Measurements from ENCODE around the gene PPM1F. TPM values are rescaled to one million over a fixed set of nuclear protein-coding genes. Genes with fewer than 3 reads are reported as not detected.
A peak's percentile ranks its signal among the peaks of the same experiment; 100 is the strongest.
"Not testable (repeated sequence)": the region's sequence is repeated elsewhere in the genome, so short reads cannot be mapped to it uniquely, and the experiment has no call there.

The PPM1F gene
- total and polyA plus RNA-seq, 10 donors = 13.6 to 103 (median 76.4) TPM

- WGBS, 5 donors = 84 to 93% (median 89%) methylated on average over 10 of the region's 10 CpGs
- Histone ChIP-seq H3K27me3 (replicated peaks in 1 of 7) (no peaks in the 10 kb centered on the region), H3K4me1 (peaks cover 0 to 2% (median under 1%) of the 10 kb centered on the region in 6 donors), H3K27ac (no peak overlapping the region), H3K36me3 (no peaks in the 10 kb centered on the region), H3K4me3 (no peak overlapping the region), H3K9me3 (no peaks in the 10 kb centered on the region)
- intact Hi-C loops (cut with DNase I; ENCODE audit: low total_unique reads) = no loop called here
- TF ChIP-seq, protein P1, sequence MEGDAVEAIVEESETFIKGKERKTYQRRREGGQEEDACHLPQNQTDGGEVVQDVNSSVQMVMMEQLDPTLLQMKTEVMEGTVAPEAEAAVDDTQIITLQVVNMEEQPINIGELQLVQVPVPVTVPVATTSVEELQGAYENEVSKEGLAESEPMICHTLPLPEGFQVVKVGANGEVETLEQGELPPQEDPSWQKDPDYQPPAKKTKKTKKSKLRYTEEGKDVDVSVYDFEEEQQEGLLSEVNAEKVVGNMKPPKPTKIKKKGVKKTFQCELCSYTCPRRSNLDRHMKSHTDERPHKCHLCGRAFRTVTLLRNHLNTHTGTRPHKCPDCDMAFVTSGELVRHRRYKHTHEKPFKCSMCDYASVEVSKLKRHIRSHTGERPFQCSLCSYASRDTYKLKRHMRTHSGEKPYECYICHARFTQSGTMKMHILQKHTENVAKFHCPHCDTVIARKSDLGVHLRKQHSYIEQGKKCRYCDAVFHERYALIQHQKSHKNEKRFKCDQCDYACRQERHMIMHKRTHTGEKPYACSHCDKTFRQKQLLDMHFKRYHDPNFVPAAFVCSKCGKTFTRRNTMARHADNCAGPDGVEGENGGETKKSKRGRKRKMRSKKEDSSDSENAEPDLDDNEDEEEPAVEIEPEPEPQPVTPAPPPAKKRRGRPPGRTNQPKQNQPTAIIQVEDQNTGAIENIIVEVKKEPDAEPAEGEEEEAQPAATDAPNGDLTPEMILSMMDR (IDR thresholded peaks at IDR 0.05 in 8 of 11, conservative IDR thresholded peaks at IDR 0.05 in 3 of 11) = no peak
- TF ChIP-seq POLR2AphosphoS5 (IDR thresholded peaks at IDR 0.05) (no peak), POLR2A (IDR thresholded peaks at IDR 0.05) (no peak)
- no peak for DNase-seq
These were observed 70.6 kb downstream of the PPM1F start for GRCh38 chr22:21881841-21882753.

DNA sequence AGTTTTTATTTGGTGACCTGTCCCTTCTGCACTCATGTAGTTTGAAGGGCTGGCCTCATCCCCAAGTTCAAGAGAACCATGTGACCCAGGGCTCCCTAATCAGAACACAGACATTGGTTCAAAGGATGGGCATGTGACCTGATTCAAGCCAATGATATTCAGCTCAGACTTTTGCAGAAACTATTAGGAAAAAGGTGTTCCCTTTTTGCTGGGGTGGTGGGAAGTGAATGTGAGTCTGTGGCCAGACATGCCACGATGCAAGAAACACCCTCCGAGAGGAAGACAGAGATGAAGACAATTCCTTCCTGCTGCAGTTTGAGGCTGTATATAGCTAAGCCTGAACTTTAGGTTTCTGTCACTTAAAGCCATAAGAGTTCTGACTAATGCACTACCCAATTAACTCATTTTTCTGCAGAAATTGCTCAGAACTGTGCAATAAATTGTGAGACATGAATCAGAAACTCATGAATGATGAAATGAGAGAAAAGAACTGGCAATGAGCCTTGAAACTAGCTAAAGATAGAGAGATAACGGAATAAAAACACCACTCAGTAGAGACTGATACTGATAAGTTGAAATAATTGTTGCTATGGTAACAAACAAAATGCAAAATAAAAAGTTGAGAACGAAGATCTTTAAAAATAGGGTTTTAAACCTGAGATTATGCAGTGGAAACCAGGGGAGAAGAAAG lies 76.0 kb downstream of the PPM1F start:
- WGBS, 5 donors = 26 to 44% (median 32%) methylated on average over 4 of the region's 4 CpGs
- no peak overlapping the region for H3K4me3 ChIP-seq
- H3K27ac ChIP-seq = peak overlapping the region in 1 of 8 donors; percentile 12
- no peaks in the 10 kb centered on the region for H3K27me3 ChIP-seq (replicated peaks in 1 of 7)
- intact Hi-C loops (cut with DNase I; ENCODE audit: low total_unique reads) = no loop called here
- no peak for DNase-seq
- no peaks in the 10 kb centered on the region for H3K9me3 ChIP-seq
- H3K36me3 ChIP-seq = no peaks in the 10 kb centered on the region
- TF ChIP-seq POLR2A (IDR thresholded peaks at IDR 0.05) (no peak), POLR2AphosphoS5 (IDR thresholded peaks at IDR 0.05) (no peak)
- TF ChIP-seq, protein P1 (IDR thresholded peaks at IDR 0.05 in 8 of 11, conservative IDR thresholded peaks at IDR 0.05 in 3 of 11) = no peak
- H3K4me1 ChIP-seq = peaks cover 0 to 12% (median 4%) of the 10 kb centered on the region in 6 donors

- H3K27ac ChIP-seq; H3K36me3 ChIP-seq; H3K9me3 ChIP-seq; H3K4me3 ChIP-seq; H3K27me3 ChIP-seq (replicated peaks in 1 of 7); intact Hi-C loops (cut with DNase I; ENCODE audit: low total_unique reads); DNase-seq: not testable (repeated sequence)
- peaks cover 0 to 12% (median 4%) of the 10 kb centered on the region in 6 donors for H3K4me1 ChIP-seq
- WGBS, 5 donors = 79 to 90% (median 84%) methylated on average over 3 to 4 of the region's 4 CpGs
These were observed 77.7 kb downstream of the PPM1F start for GRCh38 chr22:21874953-21875352.

DNA sequence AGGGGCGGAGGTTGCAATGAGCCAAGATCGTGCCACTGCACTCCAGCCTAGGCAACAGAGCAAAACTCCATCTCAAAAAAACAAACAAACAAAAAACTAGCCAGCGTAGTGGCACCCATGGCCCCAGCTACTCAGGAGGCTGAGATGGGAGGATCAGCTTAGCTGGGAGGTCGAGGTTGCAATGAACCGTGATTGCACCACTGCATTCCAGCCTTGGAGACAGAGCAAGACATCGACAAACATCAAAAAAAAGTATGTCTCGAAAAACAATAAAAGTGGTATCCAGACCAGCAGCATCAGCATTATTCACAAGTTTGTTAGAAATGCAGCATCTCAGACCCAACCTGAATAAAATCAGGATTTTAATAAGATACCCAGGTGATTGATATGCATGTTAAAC lies 79.0 kb downstream of the PPM1F start:
- Histone ChIP-seq H3K9me3 (no peaks in the 10 kb centered on the region), H3K36me3 (no peaks in the 10 kb centered on the region), H3K27ac (no peak overlapping the region), H3K4me1 (peaks cover 0 to 21% (median 9%) of the 10 kb centered on the region in 6 donors), H3K27me3 (replicated peaks in 1 of 7) (no peaks in the 10 kb centered on the region), H3K4me3 (no peak overlapping the region)
- intact Hi-C loops (cut with DNase I; ENCODE audit: low total_unique reads) = no loop called here
- no peak for DNase-seq
- TF ChIP-seq, protein P1 (IDR thresholded peaks at IDR 0.05 in 8 of 11, conservative IDR thresholded peaks at IDR 0.05 in 3 of 11) = no peak
- TF ChIP-seq POLR2A (IDR thresholded peaks at IDR 0.05) (no peak), POLR2AphosphoS5 (IDR thresholded peaks at IDR 0.05) (no peak)
- WGBS, 5 donors = 92 to 95% (median 94%) methylated on average over 7 of the region's 7 CpGs

- H3K27ac ChIP-seq; H3K36me3 ChIP-seq; H3K9me3 ChIP-seq; intact Hi-C loops (cut with DNase I; ENCODE audit: low total_unique reads); H3K27me3 ChIP-seq (replicated peaks in 1 of 7); H3K4me3 ChIP-seq; DNase-seq: not testable (repeated sequence)
- peaks cover 3 to 29% (median 16%) of the 10 kb centered on the region in 6 donors for H3K4me1 ChIP-seq
- 91 to 100% (median 98%) methylated on average over 4 of the region's 4 CpGs for WGBS, 5 donors
These were observed 79.9 kb downstream of the PPM1F start for GRCh38 chr22:21872741-21873140.
